ENCODE results near the gene C1QTNF9B.
A peak's percentile ranks its signal among the peaks of the same experiment; 100 is the strongest.
"Not testable (repeated sequence)": the region's sequence is repeated elsewhere in the genome, so short reads cannot be mapped to it uniquely, and the experiment has no call there.

Gene C1QTNF9B

DNA sequence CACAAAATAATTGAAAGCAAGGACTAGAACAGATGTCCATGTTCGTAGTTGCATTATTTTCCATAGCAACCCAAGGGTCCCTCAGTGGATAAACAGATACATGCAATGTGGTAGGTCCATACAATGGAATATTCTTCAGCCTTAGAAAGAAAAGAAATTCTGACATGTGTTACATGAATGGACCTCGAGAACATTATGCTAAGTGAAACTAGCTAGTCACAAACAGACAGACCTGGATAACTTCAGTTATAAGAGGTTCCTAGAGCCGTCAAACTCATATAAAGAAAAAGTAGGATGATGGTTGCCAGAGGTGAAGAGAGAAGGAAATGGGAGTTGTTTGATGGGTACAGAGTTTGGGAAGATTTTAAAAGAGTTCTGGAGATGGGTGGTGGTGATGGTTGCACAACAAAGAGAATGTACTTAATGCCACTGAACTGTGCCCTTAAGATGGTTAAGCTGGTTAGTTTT, at the start of gene C1QTNF9B:
C1QTNF9B (minus strand) TSS at position 51 of the 468 bp plus-strand sequence.
- DNase-seq, result not testable (repeated sequence)

GRCh38 chr13:23946900-23947299, 49.6 kb upstream of the C1QTNF9B start:
- no peak for DNase-seq

DNA sequence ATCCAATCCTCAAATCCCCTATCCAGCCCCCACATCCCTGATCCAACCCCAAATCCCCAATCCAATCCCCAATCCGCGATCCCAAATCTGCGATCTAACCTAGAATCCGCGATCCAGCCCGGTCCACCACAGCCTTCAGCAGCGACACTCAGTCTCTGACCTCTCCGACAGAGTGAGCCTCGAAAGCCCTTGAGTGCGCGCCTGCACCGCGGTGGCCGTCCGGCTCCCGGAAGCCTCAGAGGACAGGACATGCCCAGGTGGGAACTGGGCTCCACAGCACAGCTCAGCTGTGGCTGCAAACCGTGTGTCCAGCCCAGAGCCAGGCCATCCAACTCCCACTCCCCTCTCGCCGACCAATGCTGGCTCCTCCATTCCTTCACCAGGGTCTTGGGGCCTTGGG, 48.8 kb upstream of the C1QTNF9B start:
- no peak for DNase-seq

- DNase-seq, result no peak
Measured at GRCh38 chr13:23945612-23946011, 48.3 kb upstream of the C1QTNF9B start.

GRCh38 chr13:23941211-23941610, 43.9 kb upstream of the C1QTNF9B start:
- DNase-seq, result no peak

GRCh38 chr13:23939666-23940065, 42.4 kb upstream of the C1QTNF9B start:
- DNase-seq, result not testable (repeated sequence)

DNA sequence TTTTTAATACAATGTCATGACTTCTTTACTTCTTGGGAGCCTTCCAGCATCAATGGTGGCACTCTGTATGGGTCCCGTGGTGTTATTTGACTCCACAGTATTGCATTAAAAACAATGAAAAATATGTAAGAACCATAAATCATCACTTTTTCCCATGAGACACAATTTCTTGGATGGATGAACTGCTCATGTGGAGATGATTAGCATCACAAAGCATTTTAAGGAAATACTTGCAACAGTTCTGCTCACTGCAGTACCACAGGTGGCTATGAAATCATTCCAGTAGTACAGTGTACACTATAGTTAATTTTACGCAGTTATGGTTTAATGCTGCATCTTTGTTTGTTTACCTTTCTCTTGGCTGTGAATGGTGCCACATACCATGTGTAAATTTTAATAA, 37.2 kb upstream of the C1QTNF9B start:
- peak; percentile 43 for DNase-seq

- peak; percentile 93 for DNase-seq
Measured at GRCh38 chr13:23928985-23929384, 31.7 kb upstream of the C1QTNF9B start.

DNA sequence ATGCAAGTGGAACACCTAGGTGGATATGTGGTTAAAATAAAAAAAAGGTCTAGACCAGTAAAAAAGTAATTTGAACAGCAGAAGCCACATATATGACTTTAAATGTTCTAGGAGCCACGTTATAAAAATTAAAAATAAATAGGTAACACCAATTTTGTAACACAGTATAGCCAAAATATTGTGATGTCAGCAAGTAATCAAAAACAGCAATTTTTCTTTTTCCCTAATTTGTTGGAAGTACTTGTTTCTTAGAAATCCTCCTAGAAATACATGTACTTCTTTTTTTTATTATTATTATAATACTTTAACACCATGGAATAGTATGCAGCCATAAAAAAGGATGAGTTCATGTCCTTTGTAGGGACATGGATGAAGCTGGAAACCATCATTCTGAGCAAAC, 25.7 kb upstream of the C1QTNF9B start:
- no peak for DNase-seq

- DNase-seq, result peak; percentile 33
Measured at GRCh38 chr13:23922005-23922932, 25.0 kb upstream of the C1QTNF9B start.

DNA sequence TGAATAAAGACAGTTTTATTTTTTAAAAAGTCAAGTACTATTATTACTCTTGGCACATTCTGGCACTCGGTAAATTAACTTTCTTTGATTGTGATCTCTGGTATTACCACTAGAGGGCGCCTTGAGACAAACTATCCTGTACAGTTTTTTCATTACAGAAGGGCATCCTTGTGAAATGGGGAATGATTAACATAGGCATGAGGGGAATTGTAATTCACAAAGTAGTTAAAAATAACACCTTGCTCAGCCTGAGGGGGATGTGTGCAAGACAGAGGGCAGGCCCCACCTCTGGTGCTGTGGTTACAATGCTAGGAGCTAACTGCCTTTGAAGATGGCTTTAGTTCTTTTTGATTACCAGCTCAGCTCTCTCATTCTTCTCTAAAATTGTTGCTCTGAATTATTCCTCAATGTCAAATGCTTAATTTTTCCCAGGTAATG, 24.2 kb upstream of the C1QTNF9B start:
- DNase-seq, result peak; percentile 71

DNA sequence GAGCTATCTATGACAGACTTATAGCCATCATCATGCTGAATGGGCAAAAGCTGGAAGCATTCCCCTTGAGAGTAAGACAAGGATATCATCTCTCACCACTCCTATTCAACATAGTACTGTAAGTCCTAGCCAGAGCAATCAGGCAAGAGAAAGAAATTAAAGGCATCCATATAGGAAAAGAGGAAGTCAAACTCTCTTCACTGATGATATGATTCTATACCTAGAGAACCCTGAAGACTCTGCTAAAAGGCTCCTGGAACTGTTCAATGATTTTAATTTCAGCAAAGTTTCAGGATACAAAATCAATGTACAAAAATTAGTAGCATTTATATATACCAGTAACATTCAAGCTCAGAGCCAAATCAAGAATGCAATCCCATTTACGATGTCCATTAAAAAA, 21.7 kb upstream of the C1QTNF9B start:
- no peak for DNase-seq

GRCh38 chr13:23918208-23918607, 20.9 kb upstream of the C1QTNF9B start:
- DNase-seq, result peak; percentile 80

GRCh38 chr13:23915308-23915707, 18.0 kb upstream of the C1QTNF9B start:
- no peak for DNase-seq

GRCh38 chr13:23912469-23912868, 15.2 kb upstream of the C1QTNF9B start:
- DNase-seq, result no peak

DNA sequence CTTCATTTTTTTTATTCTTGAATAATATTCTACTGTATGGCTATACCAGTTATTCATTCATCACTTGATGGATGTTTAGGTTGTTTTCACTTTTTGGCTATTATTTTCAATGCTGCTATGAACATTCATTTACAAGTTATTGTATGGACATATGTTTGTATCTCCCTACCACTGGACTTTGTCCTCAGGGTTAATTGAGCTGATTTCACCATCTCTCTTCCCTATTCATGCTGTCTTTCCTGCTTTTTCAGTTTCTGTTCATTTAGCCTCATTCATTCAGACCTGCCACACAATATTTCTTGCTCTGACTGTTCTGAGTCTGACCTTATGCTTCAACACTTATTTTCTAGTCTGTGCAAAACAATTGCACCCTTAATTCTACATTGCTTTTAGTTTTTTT, 12.3 kb upstream of the C1QTNF9B start:
- no peak for DNase-seq

GRCh38 chr13:23905766-23906165, 8.5 kb upstream of the C1QTNF9B start:
- no peak for DNase-seq

GRCh38 chr13:23903906-23904280, 6.6 kb upstream of the C1QTNF9B start:
- DNase-seq, result no peak

- DNase-seq, result no peak
Measured at GRCh38 chr13:23902975-23903905, 5.9 kb upstream of the C1QTNF9B start.

DNA sequence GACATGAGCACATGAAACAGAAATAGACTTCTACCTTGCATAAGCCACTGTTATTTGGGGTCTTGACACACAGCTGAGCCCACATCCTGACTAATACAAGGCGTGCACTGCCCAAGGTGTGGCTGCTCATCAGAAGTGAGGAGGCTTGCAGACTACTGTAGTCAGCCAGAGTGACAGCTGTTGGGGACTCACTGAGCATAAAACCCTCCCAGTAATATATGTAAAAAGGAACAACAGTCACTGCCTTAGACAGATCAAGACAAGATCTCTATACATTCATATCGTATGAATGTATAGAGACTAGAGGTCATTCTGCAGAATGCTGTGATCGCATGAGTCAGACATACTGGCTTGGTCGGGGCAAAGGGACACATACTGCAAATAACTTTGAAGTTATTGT, 4.1 kb upstream of the C1QTNF9B start:
- DNase-seq, result peak; percentile 77

DNA sequence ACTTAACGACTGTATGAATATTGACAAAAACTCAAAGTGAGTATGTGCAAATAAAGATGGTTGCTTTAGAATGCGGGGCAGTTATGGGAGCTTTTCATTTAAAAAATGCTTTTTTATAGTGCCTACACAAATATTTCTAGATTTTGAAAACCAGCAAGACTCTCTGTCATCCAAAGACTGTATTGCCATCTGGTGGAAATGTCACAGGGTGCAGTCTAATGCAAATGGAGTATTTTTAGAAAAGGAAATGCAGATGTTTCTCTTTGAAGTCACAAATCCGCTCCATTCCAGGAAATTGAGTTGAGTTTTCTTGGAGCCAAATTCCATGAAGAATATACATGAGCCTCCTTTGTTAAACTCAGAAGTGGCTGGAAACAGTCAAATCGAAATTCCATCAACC, 2.3 kb upstream of the C1QTNF9B start:
- DNase-seq, result peak; percentile 70

DNA sequence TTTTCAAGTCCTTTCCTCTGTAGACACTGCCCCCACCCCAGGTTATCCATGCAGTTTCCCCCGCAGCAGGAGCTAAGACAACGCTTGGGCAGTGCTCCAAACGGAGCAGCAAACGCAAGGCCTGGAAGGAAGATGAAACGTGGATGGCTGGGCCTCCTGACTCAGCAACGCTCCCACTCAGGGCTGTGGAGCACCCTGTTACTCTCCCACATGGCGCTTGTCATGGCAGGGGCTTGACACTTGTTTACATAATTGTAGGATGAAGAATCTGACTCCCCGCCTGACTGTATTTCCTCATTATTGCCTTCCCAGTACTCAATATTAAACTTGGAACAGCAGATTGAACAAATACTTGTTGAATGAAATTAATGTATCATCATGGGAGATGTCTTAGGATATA, 799 bp upstream of the C1QTNF9B start:
- DNase-seq, result peak; percentile 71

DNA sequence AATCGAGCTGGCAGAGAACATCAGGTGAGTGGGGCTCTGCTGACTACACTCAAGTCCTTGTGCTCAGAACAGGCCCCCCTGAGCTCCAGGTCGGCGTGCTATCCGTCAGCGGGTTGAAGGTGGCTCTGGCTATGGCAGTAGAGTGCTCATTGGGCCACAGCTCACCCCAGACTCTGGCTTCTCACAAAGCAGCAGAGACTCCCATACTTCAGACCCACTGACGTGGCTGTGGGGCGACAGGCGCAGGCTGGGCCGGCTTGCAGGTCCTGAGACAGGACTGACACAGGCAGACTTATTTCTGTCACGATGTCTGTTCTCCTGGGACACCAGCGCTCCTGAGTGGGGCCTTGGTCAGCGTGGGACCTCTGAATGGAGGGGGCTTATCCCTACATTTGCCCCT, 2.6 kb downstream of the C1QTNF9B start:
- not testable (repeated sequence) for DNase-seq
